PC-3 (cell line): ENCODE data around the gene ZMAT2.

Experiments used
- EZH2phosphoT487 ChIP-seq: fragments of 300-600 bp; sonication (generic); IDR thresholded peaks from 2 replicates; pipeline ENCODE4 v1.6.1; 2018; ENCODE audit warnings: mild to moderate bottlenecking, antibody characterized with exemption, low read length, borderline replicate concordance
- TF ChIP-seq, protein P1 (sequence below): fragments of 300-600 bp; sonication (generic); conservative IDR thresholded peaks from 2 replicates; pipeline ENCODE4 v1.5.1; 2017; ENCODE audit warnings: antibody characterized with exemption, low read depth, mild to moderate bottlenecking, low read length

DNA sequence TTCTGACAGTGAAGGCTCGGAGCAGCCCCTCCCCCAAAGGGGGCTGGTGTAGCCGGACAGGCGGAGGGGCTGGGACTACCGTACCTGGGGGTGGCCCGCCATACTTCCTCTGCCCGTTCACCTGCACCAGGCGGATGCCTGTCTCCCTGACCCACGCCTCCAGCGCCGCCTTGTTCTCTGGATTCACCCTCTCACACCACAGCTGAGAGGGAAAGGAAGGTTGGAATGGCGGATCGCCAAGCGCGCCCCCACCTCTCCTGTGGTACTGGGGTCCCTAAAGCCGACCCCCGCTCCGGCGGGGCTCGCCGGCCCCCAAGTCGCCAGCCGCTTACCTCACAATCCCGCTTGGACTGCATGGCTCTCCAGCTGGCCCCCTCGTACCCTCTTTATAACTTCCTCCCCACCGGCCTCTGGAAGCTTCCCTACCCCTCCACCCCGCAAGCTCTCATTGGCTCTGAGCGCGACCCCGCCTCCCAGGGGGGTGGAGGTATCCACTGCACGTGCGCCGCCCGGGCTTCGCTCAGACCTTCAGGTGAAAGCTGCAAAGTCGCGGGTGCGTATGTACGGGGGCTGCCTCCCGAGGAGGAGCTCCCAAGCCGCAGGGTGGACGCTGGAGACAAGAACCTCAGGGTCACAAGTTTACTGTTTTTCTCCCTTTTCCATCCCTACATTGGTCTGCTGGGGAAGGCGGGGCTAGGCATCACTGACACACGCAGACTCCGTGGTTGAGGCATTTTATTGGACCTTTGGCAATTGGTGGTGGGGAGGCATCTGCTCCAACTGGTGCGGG lies 26.9 kb upstream of the ZMAT2 start, which contains the start of gene DND1:
- TF ChIP-seq, protein P1, sequence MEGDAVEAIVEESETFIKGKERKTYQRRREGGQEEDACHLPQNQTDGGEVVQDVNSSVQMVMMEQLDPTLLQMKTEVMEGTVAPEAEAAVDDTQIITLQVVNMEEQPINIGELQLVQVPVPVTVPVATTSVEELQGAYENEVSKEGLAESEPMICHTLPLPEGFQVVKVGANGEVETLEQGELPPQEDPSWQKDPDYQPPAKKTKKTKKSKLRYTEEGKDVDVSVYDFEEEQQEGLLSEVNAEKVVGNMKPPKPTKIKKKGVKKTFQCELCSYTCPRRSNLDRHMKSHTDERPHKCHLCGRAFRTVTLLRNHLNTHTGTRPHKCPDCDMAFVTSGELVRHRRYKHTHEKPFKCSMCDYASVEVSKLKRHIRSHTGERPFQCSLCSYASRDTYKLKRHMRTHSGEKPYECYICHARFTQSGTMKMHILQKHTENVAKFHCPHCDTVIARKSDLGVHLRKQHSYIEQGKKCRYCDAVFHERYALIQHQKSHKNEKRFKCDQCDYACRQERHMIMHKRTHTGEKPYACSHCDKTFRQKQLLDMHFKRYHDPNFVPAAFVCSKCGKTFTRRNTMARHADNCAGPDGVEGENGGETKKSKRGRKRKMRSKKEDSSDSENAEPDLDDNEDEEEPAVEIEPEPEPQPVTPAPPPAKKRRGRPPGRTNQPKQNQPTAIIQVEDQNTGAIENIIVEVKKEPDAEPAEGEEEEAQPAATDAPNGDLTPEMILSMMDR: no peak
- TF ChIP-seq EZH2phosphoT487: no peak
